Measurements from ENCODE around the gene QRFP. TPM values are rescaled to one million over a fixed set of nuclear protein-coding genes. Genes with fewer than 3 reads are reported as not detected.

QRFP gene
- total and polyA plus RNA-seq, 2 of the 8 experiments (the other 6 are each of a cell fraction or from before 2014, with no cell fraction given), result not detected

DNA sequence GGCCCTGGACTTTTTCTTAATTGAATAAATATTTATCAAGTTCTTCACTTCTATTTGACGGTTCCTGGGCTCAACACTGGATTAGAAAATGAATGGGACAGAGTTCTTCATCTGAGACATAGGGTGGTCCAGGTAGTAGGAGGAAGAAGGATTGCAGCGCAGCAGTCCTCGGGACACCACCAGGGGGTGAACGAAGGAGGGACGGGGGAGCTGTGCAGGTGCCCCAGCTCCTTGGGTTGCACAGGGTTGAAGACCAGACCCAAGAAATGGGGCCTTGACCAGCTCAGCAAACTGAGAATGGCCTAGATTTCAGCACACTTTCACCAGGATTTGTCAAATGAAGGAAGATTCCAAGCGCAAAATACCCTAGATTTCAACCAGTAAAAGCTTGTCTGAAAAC is 32.1 kb downstream of the QRFP start (continued):
- no peak for TF ChIP-seq ATF3 (IDR thresholded peaks at IDR 0.05; ENCODE audit: insufficient read depth, low read depth, low read length)
- TF ChIP-seq, protein P1, sequence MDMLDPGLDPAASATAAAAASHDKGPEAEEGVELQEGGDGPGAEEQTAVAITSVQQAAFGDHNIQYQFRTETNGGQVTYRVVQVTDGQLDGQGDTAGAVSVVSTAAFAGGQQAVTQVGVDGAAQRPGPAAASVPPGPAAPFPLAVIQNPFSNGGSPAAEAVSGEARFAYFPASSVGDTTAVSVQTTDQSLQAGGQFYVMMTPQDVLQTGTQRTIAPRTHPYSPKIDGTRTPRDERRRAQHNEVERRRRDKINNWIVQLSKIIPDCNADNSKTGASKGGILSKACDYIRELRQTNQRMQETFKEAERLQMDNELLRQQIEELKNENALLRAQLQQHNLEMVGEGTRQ (IDR thresholded peaks at IDR 0.05; ENCODE audit: low read length), result no peak
- TF ChIP-seq BCL11A (IDR thresholded peaks at IDR 0.05; ENCODE audit: low read depth in 2 of 2, low read length in 2 of 2), result no peak

Measured in H1 (cell line).